Osteoblast (primary cell): ENCODE results near the gene DNLZ. TPM values are rescaled to one million over a fixed set of nuclear protein-coding genes. Genes with fewer than 3 reads are reported as not detected.
A peak's percentile ranks its signal among the peaks of the same experiment; 100 is the strongest.

Experiments used
- DNase-seq: peaks from one replicate; pipeline ENCODE4 v3.0.0; 2011; ENCODE audit warnings: low spot score, mixed read lengths; ENCODE audit not compliant: insufficient read length; ENCODE audit errors: missing footprints
- H2AFZ ChIP-seq: 2 replicates; pipeline ENCODE4 v1.6.0; 2011; ENCODE audit warnings: mild to moderate bottlenecking, low read length
- H3K27ac ChIP-seq: 2 replicates; pipeline ENCODE4 v1.5.1; 2011; ENCODE audit warnings: mild to moderate bottlenecking, low read depth, low read length, moderate library complexity
- H3K27me3 ChIP-seq: 2 replicates; pipeline ENCODE4 v1.6.0; 2012; ENCODE audit warnings: mild to moderate bottlenecking, control low read depth, inconsistent platforms, low read length, moderate library complexity; ENCODE audit not compliant: insufficient read depth
- H3K36me3 ChIP-seq: 2 replicates; pipeline ENCODE4 v1.5.1; 2011; ENCODE audit warnings: mild to moderate bottlenecking, low read length, control low read depth, moderate library complexity; ENCODE audit not compliant: insufficient read depth
- H3K4me1 ChIP-seq: 2 replicates; pipeline ENCODE4 v1.5.1; 2011; ENCODE audit warnings: mild to moderate bottlenecking, low read length, control low read depth, moderate library complexity; ENCODE audit not compliant: insufficient read depth
- H3K4me2 ChIP-seq: 2 replicates; pipeline ENCODE4 v1.6.0; 2011; ENCODE audit warnings: mild to moderate bottlenecking, low read length; ENCODE audit not compliant: insufficient read depth
- H3K4me3 ChIP-seq: fragments of 200-600 bp; sonication (generic); 3 replicates; pipeline ENCODE4 v1.5.1; 2012; ENCODE audit warnings: mild to moderate bottlenecking, low read length, inconsistent platforms; ENCODE audit not compliant: insufficient read depth
- H3K79me2 ChIP-seq: 2 replicates; pipeline ENCODE4 v1.6.0; 2012; ENCODE audit warnings: mild to moderate bottlenecking, low read length, control low read depth, inconsistent platforms; ENCODE audit not compliant: insufficient read depth
- H3K9me3 ChIP-seq: 2 replicates; pipeline ENCODE4 v1.5.1; 2011; ENCODE audit warnings: low read depth, low read length, control low read depth
- H4K20me1 ChIP-seq: 2 replicates; pipeline ENCODE4 v1.6.0; 2012; ENCODE audit warnings: mild to moderate bottlenecking, low read length, control low read depth; ENCODE audit not compliant: insufficient read depth
- CTCF ChIP-seq: IDR thresholded peaks from 2 replicates; pipeline ENCODE4 v1.5.1; 2011; ENCODE audit warnings: mild to moderate bottlenecking, low read depth, low read length, moderate library complexity; ENCODE audit errors: extremely low read depth
- total RNA-seq: library from RNA; depleted of rRNA; stranded (reverse); fragments of >200 nt; gene quantifications from 2 replicates; pipeline ENCODE4 v1.2.3, GENCODE V29; 2012

Gene DNLZ
- total RNA-seq, 1 donor: 4.3 TPM

GRCh38 chr9:136338511-136338910 is 25.0 kb downstream of the DNLZ start:
- Histone ChIP-seq H3K4me2 (no peak overlapping the region), H3K36me3 (peaks cover 56% of the 10 kb centered on the region), H3K4me3 (no peak overlapping the region), H3K9me3 (no peaks in the 10 kb centered on the region), H3K4me1 (no peaks in the 10 kb centered on the region), H3K79me2 (peaks cover 31% of the 10 kb centered on the region), H3K27me3 (no peaks in the 10 kb centered on the region), H2AFZ (no peak overlapping the region), H3K27ac (no peak overlapping the region), H4K20me1 (peaks cover 58% of the 10 kb centered on the region)
- DNase-seq: no peak
- TF ChIP-seq CTCF: no peak

GRCh38 chr9:136337416-136338395 is 25.8 kb downstream of the DNLZ start:
- H3K27ac ChIP-seq: no peak overlapping the region
- H3K4me3 ChIP-seq: no peak overlapping the region
- no peak overlapping the region for H2AFZ ChIP-seq
- H3K4me2 ChIP-seq: no peak overlapping the region
- peaks cover 39% of the 10 kb centered on the region for H3K79me2 ChIP-seq
- TF ChIP-seq CTCF: no peak
- peaks cover 56% of the 10 kb centered on the region for H3K36me3 ChIP-seq
- H4K20me1 ChIP-seq: peaks cover 62% of the 10 kb centered on the region
- no peak for DNase-seq
- no peaks in the 10 kb centered on the region for H3K9me3 ChIP-seq
- H3K27me3 ChIP-seq: no peaks in the 10 kb centered on the region
- H3K4me1 ChIP-seq: no peaks in the 10 kb centered on the region

GRCh38 chr9:136336881-136337280 is 26.7 kb downstream of the DNLZ start:
- no peak for DNase-seq
- Histone ChIP-seq H3K27me3 (no peaks in the 10 kb centered on the region), H3K4me3 (no peak overlapping the region), H3K27ac (no peak overlapping the region), H3K9me3 (no peaks in the 10 kb centered on the region), H3K4me1 (no peaks in the 10 kb centered on the region), H3K4me2 (no peak overlapping the region), H2AFZ (no peak overlapping the region), H3K79me2 (peaks cover 47% of the 10 kb centered on the region), H4K20me1 (peaks cover 66% of the 10 kb centered on the region), H3K36me3 (peaks cover 60% of the 10 kb centered on the region)
- TF ChIP-seq CTCF: no peak

GRCh38 chr9:136336156-136336870 is 27.2 kb downstream of the DNLZ start:
- H3K4me2 ChIP-seq: no peak overlapping the region
- peaks cover 54% of the 10 kb centered on the region for H3K36me3 ChIP-seq
- no peak for TF ChIP-seq CTCF
- H3K4me1 ChIP-seq: no peaks in the 10 kb centered on the region
- peak; percentile 98 for DNase-seq
- H3K27ac ChIP-seq: peak overlapping the region; percentile 23
- no peak overlapping the region for H3K4me3 ChIP-seq
- no peaks in the 10 kb centered on the region for H3K9me3 ChIP-seq
- H3K79me2 ChIP-seq: peaks cover 53% of the 10 kb centered on the region
- no peaks in the 10 kb centered on the region for H3K27me3 ChIP-seq
- H4K20me1 ChIP-seq: peaks cover 70% of the 10 kb centered on the region
- no peak overlapping the region for H2AFZ ChIP-seq
